Left ventricle myocardium inferior (tissue), 1 donor: ENCODE results near the gene SOX18. TPM values are rescaled to one million over a fixed set of nuclear protein-coding genes. Genes with fewer than 3 reads are reported as not detected.
A peak's percentile ranks its signal among the peaks of the same experiment; 100 is the strongest.

ENCODE experiments used
- DNase-seq: peaks from one replicate; pipeline ENCODE4 v3.0.0-alpha.2; 2020
- H3K27ac ChIP-seq: fragments of 200-600 bp; replicated peaks from 2 replicates; pipeline ENCODE4 v1.8.0; 2021
- H3K27me3 ChIP-seq: fragments of 200-600 bp; 2 replicates; pipeline ENCODE4 v1.8.0; 2021; ENCODE audit warnings: low read depth
- H3K36me3 ChIP-seq: fragments of 200-600 bp; 2 replicates; pipeline ENCODE4 v1.8.0; 2021
- H3K4me1 ChIP-seq: fragments of 200-600 bp; 2 replicates; pipeline ENCODE4 v1.8.0; 2021
- H3K4me3 ChIP-seq: fragments of 200-600 bp; 2 replicates; pipeline ENCODE4 v1.8.0; 2021; ENCODE audit warnings: mild to moderate bottlenecking, moderate library complexity
- H3K9me3 ChIP-seq: fragments of 200-600 bp; replicated peaks from 2 replicates; pipeline ENCODE4 v1.8.0; 2021
- intact Hi-C: fragments of 100-400 bp; cut with micrococcal nuclease; formaldehyde crosslinking; loops from one replicate; pipeline ENCODE4 v1.11.0; 2022
- total RNA-seq: library from RNA; stranded (reverse); fragmentation: NEBNext Ultra II Directional; extraction: Animal tissue kit (Norgen Biotek cat#: 25700); gene quantifications from one replicate; pipeline ENCODE4 v1.2.1, GENCODE V29; 2021
- TF ChIP-seq, protein P1 (sequence below): fragments of 200-600 bp; IDR thresholded peaks from 2 replicates; pipeline ENCODE4 v1.8.0; 2021; ENCODE audit warnings: antibody characterized with exemption, mild to moderate bottlenecking, borderline replicate concordance
- donor health status: DM: no; HTN: yes; CAD: no; lungs with severe emphysema.

The SOX18 gene
- total RNA-seq, 1 donor from 2014 or later, result 30.5 TPM

DNA sequence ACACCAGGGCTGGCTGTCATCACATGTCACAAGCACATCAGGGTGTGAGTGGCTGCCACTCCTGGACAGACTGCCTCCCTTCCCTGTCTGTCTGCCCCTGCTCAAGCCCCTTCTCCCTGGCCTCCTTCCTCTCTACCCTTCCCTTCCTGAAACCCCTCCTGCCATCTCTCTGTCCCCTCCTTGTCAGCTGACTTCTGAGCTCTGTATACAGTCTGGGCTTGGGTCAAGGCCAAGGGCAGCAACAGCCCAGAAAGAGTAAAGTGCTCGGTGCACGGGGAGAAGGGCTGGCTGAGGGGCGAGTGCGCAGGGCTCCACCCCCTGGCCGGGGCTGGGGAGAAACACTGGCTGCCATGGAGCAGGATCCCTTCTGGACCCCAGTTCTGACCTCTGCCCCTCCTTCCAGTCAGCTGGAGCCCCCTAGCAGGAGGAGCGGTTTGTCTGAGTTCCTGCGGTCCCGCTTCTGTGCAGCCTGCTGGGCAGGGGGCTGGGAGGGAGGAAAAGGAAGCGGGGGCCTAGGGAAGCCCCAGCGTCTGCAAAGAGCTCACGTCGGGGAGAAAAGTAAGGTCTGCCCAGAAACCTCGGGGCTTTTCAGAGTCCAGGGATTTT, 32.8 kb upstream of the SOX18 start:
- Histone ChIP-seq H3K27ac (no peak overlapping the region), H3K4me1 (peaks cover 54% of the 10 kb centered on the region), H3K36me3 (no peaks in the 10 kb centered on the region), H3K4me3 (no peak overlapping the region), H3K9me3 (no peaks in the 10 kb centered on the region), H3K27me3 (peaks cover 33% of the 10 kb centered on the region)
- intact Hi-C loops, result no loop called here
- TF ChIP-seq, protein P1, sequence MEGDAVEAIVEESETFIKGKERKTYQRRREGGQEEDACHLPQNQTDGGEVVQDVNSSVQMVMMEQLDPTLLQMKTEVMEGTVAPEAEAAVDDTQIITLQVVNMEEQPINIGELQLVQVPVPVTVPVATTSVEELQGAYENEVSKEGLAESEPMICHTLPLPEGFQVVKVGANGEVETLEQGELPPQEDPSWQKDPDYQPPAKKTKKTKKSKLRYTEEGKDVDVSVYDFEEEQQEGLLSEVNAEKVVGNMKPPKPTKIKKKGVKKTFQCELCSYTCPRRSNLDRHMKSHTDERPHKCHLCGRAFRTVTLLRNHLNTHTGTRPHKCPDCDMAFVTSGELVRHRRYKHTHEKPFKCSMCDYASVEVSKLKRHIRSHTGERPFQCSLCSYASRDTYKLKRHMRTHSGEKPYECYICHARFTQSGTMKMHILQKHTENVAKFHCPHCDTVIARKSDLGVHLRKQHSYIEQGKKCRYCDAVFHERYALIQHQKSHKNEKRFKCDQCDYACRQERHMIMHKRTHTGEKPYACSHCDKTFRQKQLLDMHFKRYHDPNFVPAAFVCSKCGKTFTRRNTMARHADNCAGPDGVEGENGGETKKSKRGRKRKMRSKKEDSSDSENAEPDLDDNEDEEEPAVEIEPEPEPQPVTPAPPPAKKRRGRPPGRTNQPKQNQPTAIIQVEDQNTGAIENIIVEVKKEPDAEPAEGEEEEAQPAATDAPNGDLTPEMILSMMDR, result no peak
- DNase-seq, result no peak

DNA sequence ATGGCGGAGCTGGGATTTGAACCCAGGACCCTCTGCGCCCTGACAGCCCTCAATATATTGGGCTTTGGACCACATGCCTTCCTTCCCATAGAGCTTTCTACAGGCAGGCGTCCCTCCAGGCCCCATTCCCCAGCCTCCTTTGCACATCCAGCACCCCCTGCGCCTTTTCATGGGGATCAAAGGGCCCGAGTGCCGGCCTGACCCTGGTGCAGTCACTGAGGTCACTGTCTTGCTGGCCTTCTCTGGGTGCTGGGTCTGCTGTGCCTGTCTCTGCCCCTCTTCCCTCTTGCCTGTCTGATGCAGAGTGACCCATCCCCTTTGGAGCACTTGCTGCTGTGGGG, 32.2 kb upstream of the SOX18 start:
- peaks cover 30% of the 10 kb centered on the region for H3K27me3 ChIP-seq
- no peak for DNase-seq

DNA sequence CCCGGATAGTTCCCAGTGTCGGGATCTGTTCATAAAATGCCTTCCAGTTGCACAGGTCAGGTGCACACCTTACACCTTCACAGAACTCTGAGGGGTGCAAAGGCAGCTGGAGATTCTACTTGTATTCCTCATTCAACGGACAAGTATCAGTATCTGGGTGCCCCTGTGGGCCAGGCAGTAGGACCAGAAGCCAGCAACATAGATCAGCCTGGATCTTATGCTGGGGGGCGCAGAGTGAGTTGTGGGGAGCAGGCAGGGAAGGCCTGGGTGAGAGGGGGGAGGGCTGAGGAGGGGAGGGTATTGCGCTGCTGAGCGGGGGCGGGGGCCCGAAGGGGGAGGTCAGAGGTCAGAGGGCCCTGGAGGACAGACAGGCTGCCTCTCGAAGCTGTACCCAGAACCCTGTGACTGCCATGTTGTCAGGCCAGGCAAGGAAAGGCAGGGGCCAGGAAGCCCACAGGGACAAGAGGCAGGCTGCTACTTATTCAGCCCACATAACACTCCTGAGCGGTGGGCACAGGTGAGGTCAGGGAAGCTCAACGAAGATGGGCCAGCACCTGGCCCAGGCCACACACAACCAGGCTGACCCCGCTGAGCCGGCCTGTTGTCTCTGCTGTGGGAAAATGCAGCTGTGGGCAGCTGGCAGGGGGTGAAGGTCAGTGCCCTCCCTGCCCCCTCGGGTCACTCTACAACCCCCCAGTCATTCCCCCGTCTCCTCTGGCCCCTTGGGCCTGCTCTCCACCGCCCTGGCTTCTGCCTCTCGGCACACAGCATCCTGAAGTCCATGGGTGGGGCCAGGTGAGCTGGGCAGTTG, 31.6 kb upstream of the SOX18 start:
- TF ChIP-seq, protein P1, result no peak
- H3K27me3 ChIP-seq, result peaks cover 24% of the 10 kb centered on the region
- intact Hi-C loops, result no loop called here
- no peak for DNase-seq
- H3K9me3 ChIP-seq, result no peaks in the 10 kb centered on the region
- no peaks in the 10 kb centered on the region for H3K36me3 ChIP-seq
- peaks cover 54% of the 10 kb centered on the region for H3K4me1 ChIP-seq
- H3K27ac ChIP-seq, result peak overlapping the region; percentile 85
- peak overlapping the region; percentile 90 for H3K4me3 ChIP-seq

More for the DNA sequence above, 32.2 kb upstream of the SOX18 start:
- Histone ChIP-seq H3K36me3 (no peaks in the 10 kb centered on the region), H3K4me3 (no peak overlapping the region), H3K4me1 (peaks cover 54% of the 10 kb centered on the region), H3K9me3 (no peaks in the 10 kb centered on the region), H3K27ac (no peak overlapping the region)
- intact Hi-C loops, result no loop called here
- TF ChIP-seq, protein P1, result no peak

DNA sequence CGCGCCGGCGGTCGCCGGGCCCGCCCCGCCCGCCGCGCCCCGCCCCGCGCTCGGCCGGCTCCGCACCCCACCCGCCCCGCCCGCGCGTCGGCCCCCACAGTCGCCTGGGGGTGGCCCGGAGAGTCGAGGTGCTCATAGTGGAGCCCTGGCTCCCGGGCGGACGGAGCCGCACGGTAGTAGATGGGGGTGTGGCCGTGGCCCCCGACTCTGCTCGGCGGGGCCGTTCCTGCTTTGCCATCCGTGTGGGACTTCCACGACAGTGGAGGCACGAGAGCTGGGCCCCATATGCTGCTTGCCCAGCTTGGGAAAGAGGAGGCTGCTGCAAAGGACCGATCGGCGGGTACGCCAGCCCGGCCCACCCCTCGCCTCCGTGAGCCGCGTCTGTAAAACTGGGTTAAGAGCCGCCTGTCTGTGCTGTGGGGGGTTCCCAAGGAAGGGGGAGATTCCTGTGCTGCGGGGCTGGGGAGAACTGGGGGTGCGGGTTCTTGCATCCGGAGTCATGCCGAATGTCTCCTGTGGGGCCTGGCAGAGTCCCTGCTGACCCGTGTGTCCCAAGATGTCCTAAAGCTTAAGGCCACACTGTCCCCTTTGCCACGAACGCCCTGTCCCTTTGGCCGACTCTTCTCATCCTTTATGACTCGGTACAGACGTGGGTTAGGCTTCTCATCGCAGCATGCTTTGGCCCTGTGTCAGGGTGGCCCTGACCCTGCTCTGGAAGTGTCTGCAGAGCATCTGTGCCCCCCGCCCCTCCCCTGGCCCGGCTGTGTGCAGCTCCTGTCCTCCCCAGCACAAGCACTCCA, 30.8 kb upstream of the SOX18 start, which contains the start of gene OPRL1:
Gene OPRL1, plus strand, starts transcription at position 70 of the 800 bp plus-strand sequence. CDS start 12,639 bp downstream, outside the sequence.
- H3K9me3 ChIP-seq, result no peaks in the 10 kb centered on the region
- no peaks in the 10 kb centered on the region for H3K36me3 ChIP-seq
- H3K27ac ChIP-seq, result peak within 1 kb of the TSS; percentile 85
- peaks cover 54% of the 10 kb centered on the region for H3K4me1 ChIP-seq
- TF ChIP-seq, protein P1, result no peak
- DNase-seq, result no peak
- H3K4me3 ChIP-seq, result peak within 1 kb of the TSS; percentile 90
- peaks cover 16% of the 10 kb centered on the region for H3K27me3 ChIP-seq
- intact Hi-C loops, result no loop called here

DNA sequence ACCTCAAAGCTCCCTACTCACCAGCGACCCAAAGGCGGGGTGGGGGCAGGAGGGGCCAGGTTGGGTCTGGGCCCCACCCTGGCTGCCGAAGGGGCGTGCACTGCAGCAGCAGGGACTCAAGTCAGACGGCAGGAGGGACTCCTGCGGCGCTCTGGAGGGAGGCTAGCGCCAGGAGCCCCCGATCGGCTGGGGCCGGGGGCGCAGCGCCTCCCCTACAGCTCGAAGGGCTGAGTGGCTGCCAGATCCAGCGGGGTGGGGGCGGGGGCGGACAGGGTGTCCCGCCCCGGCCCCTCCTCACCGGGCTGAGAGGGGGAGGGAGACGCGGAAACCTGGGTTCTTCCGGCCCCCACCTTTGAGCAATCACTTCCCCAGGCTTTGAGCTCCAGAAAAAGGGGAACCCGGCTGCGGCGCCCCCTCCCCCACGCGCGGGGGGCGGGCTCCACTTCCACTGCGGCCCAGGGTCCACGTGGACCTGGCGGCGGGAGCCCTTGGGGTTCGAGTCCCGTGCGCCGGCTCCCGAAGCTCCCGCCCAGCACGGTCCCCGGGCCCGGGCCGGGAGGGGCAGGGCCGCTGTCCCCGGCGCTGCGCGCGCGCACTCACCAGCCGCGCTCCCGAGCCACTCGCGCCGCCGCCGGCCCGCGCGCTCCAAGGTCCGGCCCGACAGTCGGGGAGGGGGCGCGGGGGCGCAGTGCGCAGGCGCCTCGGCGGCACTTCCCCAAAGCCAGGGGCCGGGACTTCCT, 30.0 kb upstream of the SOX18 start, which contains the start of gene RGS19:
Gene RGS19, minus strand, starts transcription at position 246 of the 740 bp plus-strand sequence. CDS start 2,632 bp downstream, outside the sequence.
- intact Hi-C loops, result no loop called here

More for the DNA sequence above, 30.0 kb upstream of the SOX18 start, which contains the start of gene RGS19:
- TF ChIP-seq, protein P1, result no peak
- DNase-seq, result peak; percentile 84
- Histone ChIP-seq H3K4me1 (peaks cover 51% of the 10 kb centered on the region), H3K27me3 (peaks cover 8% of the 10 kb centered on the region), H3K9me3 (no peaks in the 10 kb centered on the region), H3K36me3 (no peaks in the 10 kb centered on the region), H3K4me3 (peak within 1 kb of the TSS; percentile 90), H3K27ac (peak within 1 kb of the TSS; percentile 85)
